Esophagus (tissue), 2 donors: Measurements from ENCODE around the gene MAGED4. TPM values are rescaled to one million over a fixed set of nuclear protein-coding genes. Genes with fewer than 3 reads are reported as not detected.

Experiments
- H3K27ac ChIP-seq, 2 donors: one replicate each; pipeline ENCODE4 v1.5.1; 2013; ENCODE audit warnings: low read depth in 2 of 2, mild to moderate bottlenecking in 2 of 2, inconsistent platforms in 1 of 2, low read length in 1 of 2, moderate library complexity in 1 of 2
- H3K27me3 ChIP-seq, 2 donors: one replicate each; pipeline ENCODE4 v1.6.1; 2013; ENCODE audit warnings: low read length in 2 of 2, control low read depth in 1 of 2, mild to moderate bottlenecking in 1 of 2; ENCODE audit not compliant: insufficient read depth in 2 of 2, control insufficient read depth in 1 of 2
- H3K36me3 ChIP-seq, 2 donors: one replicate each; pipeline ENCODE4 v1.6.1; 2013; ENCODE audit warnings: low read length in 1 of 2; ENCODE audit not compliant: control insufficient read depth in 2 of 2, insufficient read depth in 2 of 2
- H3K4me1 ChIP-seq, 2 donors: one replicate each; pipeline ENCODE4 v1.6.1; 2013; ENCODE audit warnings: low read length in 1 of 2; ENCODE audit not compliant: control insufficient read depth in 2 of 2, insufficient read depth in 2 of 2
- H3K4me3 ChIP-seq, 2 donors: one replicate each; pipeline ENCODE4 v1.5.1; 2013; ENCODE audit warnings: low read length in 2 of 2, mild to moderate bottlenecking in 2 of 2, low read depth in 1 of 2, moderate library complexity in 1 of 2
- H3K9me3 ChIP-seq, 2 donors: one replicate each; pipeline ENCODE4 v1.6.1; 2013; ENCODE audit warnings: mild to moderate bottlenecking in 2 of 2, low read depth in 1 of 2, low read length in 1 of 2, moderate library complexity in 1 of 2; ENCODE audit not compliant: control insufficient read depth in 2 of 2, insufficient read depth in 1 of 2
- WGBS, 2 donors: extraction: QIAGEN DNeasy Blood & Tissue Kit; methylation state at CpG; one replicate each; pipeline ENCODE4 v1.1.7; 2013; 5-methylcytosine and 5-hydroxymethylcytosine counted together
- polyA plus RNA-seq, 2 donors: library from polyadenylated mRNA; stranded (reverse); fragments of 200-250 nt; gene quantifications; one replicate each; pipeline ENCODE4 v1.2.3, GENCODE V29; 2013
- donor health status: healthy with polysubstance abuse.
- donor health status: Bipolar disorder and iron deficiency.

The MAGED4 gene
- polyA plus RNA-seq, 2 donors: 1.5 to 2.1 TPM

DNA sequence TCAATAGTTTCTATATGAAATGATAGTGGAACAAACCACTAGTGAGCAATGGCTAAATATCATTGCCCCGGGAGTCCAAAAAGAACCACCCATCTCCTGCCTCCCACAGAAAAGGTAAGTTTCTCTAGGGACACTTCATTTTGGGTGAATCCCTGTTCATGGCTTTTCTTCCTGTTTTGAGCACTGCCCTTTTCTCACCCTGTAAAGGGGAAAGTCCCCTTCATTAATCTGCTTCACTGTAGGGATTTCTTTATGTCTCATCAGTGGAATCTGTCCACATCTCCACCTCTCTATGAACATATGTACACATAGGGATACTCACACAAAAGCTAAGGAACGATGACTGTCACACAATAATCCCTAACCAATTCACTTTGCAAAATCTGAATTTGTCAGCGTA lies 28.6 kb downstream of the MAGED4 start:
- no peaks in the 10 kb centered on the region for H3K36me3 ChIP-seq
- WGBS, 2 donors: 69 to 82% methylated on average over 3 of the region's 3 CpGs
- no peaks in the 10 kb centered on the region for H3K9me3 ChIP-seq
- H3K4me3 ChIP-seq: no peak overlapping the region
- H3K4me1 ChIP-seq: no peaks in the 10 kb centered on the region
- H3K27me3 ChIP-seq: peaks cover 0 to 5% of the 10 kb centered on the region in 2 donors
- H3K27ac ChIP-seq: no peak overlapping the region

DNA sequence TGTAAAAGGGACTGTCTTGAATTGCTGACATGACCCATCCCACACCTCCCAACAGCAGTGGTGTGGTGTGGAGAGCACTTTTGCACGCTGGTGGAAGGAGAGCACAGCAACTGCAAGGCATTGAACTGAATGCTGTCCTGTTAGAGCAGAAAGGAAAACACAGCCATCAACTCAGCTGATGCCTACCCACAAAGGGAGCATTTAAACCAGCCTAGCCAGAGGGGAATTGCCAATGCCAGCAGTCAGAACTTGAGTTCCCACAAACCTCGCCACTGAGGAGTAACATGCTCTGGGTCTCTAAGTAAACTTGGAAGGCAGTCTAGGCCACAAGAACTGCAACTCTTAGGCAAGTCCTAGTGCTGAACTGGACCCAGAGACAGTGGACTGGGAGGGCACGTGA lies 31.9 kb downstream of the MAGED4 start:
- H3K27me3 ChIP-seq: peaks cover 0 to 5% of the 10 kb centered on the region in 2 donors
- H3K4me1 ChIP-seq: no peaks in the 10 kb centered on the region
- WGBS, 2 donors: 67 to 85% methylated on average over 3 of the region's 3 CpGs
- no peaks in the 10 kb centered on the region for H3K9me3 ChIP-seq
- no peak overlapping the region for H3K4me3 ChIP-seq
- H3K27ac ChIP-seq: no peak overlapping the region
- H3K36me3 ChIP-seq: no peaks in the 10 kb centered on the region

DNA sequence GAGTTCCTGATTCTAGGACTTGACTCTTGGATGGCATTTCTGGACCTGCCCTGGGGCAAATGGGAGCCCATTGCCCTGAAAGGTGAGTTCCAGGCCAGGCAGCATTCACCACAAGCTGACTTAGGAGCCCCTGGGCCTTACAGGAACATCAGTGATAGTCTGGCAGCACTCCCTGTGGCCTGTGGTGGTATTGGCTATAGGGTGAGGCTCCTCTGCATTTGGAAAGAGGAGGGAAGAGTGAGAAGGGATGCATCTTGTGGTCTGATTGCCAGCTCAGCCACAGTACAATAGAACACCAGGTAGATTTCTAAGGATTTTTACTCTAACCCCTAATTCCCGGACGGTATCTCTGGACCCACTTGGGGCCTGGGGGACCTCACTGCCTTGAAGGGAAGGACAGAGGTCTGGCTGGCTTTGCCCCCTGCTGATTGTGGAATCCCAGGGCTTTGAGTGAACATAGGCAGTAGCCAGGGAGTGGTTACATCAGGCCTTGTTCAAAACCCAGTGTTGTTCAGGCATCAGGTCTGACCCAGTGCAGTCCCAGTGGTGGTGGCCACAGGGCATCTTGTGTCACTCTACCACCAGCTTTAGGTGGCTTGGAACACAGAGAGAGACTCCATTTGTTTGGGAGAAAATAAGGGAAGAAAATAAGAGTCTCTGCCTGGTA lies 32.9 kb downstream of the MAGED4 start:
- no peaks in the 10 kb centered on the region for H3K36me3 ChIP-seq
- no peaks in the 10 kb centered on the region for H3K4me1 ChIP-seq
- 53 to 61% methylated on average over 2 of the region's 2 CpGs for WGBS, 2 donors
- no peak overlapping the region for H3K4me3 ChIP-seq
- no peaks in the 10 kb centered on the region for H3K9me3 ChIP-seq
- peaks cover 0 to 5% of the 10 kb centered on the region in 2 donors for H3K27me3 ChIP-seq
- H3K27ac ChIP-seq: no peak overlapping the region

DNA sequence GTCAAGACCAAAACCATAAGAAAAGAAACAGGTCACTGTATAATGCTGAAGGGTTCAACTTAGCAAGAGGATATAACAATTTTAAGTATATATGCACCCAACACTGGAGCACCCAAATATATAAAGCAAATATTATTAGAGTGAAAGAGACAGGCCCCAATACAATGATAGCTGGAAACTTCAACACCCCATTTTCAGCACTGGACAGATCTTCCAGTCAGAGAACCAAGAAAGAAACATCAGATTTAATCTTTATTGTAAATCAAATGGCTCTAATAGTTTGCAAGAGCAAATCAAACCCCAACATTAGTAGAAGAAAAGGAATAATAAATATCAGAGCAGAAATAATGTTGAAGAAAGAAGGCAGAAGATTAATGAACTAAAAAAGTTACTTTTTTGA lies 36.2 kb downstream of the MAGED4 start:
- H3K9me3 ChIP-seq: no peaks in the 10 kb centered on the region
- H3K4me1 ChIP-seq: no peaks in the 10 kb centered on the region
- H3K27ac ChIP-seq: no peak overlapping the region
- no peaks in the 10 kb centered on the region for H3K36me3 ChIP-seq
- H3K27me3 ChIP-seq: peaks cover 0 to 5% of the 10 kb centered on the region in 2 donors
- H3K4me3 ChIP-seq: no peak overlapping the region

Other genes starting within 250 kb of the MAGED4 start
- 1 to 10 TPM; 1.7 to 3.8 TPM for gene MAGED4B, start 115.7 kb upstream of the MAGED4 start, polyA plus RNA-seq
- gene XAGE2, start 184.1 kb downstream of the MAGED4 start, polyA plus RNA-seq: not detected